Neutrophil (primary cell): Measurements from ENCODE around the gene PRRX2.
"Not testable (repeated sequence)": the region's sequence is repeated elsewhere in the genome, so short reads cannot be mapped to it uniquely, and the experiment has no call there.

Source experiments
- H3K27ac ChIP-seq: fragments of 200-600 bp; sonication (generic); 2 replicates; pipeline ENCODE4 v1.5.1; 2016; ENCODE audit warnings: mild to moderate bottlenecking, moderate library complexity
- H3K27me3 ChIP-seq: fragments of 200-600 bp; sonication (generic); 2 replicates; pipeline ENCODE4 v1.6.0; 2016; ENCODE audit warnings: mild to moderate bottlenecking
- H3K36me3 ChIP-seq: fragments of 200-600 bp; sonication (generic); 2 replicates; pipeline ENCODE4 v1.5.1; 2017
- H3K4me1 ChIP-seq, 2 experiments: fragments of 200-600 bp in 1 of 2; sonication (generic) in 1 of 2; 1 replicate in 1 of 2; 2 replicates in 1 of 2; pipeline versions ENCODE4 v1.5.1 to v1.6.1; 2013 to 2016; ENCODE audit warnings: low read depth in 1 of 2, low read length in 1 of 2, mild to moderate bottlenecking in 1 of 2, moderate library complexity in 1 of 2; ENCODE audit not compliant: control insufficient read depth in 1 of 2, insufficient read depth in 1 of 2
- H3K4me3 ChIP-seq, 2 experiments: fragments of 200-600 bp in 1 of 2; sonication (generic) in 1 of 2; 1 replicate in 1 of 2; 2 replicates in 1 of 2; pipeline ENCODE4 v1.5.1; 2013 to 2016; ENCODE audit warnings: low read depth in 1 of 2, low read length in 1 of 2, mild to moderate bottlenecking in 1 of 2, moderate library complexity in 1 of 2
- H3K9me3 ChIP-seq: fragments of 200-600 bp; sonication (generic); 2 replicates; pipeline ENCODE4 v1.5.1; 2016
- TF ChIP-seq, protein P1 (sequence below): fragments of 200-600 bp; sonication (generic); IDR thresholded peaks from 2 replicates; pipeline ENCODE4 v1.5.1; 2016; ENCODE audit warnings: antibody characterized with exemption

Gene PRRX2

GRCh38 chr9:129746092-129746777 is 80.8 kb downstream of the PRRX2 start:
- no peak overlapping the region for H3K4me3 ChIP-seq
- no peak overlapping the region for H3K27ac ChIP-seq
- TF ChIP-seq, protein P1, sequence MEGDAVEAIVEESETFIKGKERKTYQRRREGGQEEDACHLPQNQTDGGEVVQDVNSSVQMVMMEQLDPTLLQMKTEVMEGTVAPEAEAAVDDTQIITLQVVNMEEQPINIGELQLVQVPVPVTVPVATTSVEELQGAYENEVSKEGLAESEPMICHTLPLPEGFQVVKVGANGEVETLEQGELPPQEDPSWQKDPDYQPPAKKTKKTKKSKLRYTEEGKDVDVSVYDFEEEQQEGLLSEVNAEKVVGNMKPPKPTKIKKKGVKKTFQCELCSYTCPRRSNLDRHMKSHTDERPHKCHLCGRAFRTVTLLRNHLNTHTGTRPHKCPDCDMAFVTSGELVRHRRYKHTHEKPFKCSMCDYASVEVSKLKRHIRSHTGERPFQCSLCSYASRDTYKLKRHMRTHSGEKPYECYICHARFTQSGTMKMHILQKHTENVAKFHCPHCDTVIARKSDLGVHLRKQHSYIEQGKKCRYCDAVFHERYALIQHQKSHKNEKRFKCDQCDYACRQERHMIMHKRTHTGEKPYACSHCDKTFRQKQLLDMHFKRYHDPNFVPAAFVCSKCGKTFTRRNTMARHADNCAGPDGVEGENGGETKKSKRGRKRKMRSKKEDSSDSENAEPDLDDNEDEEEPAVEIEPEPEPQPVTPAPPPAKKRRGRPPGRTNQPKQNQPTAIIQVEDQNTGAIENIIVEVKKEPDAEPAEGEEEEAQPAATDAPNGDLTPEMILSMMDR = no peak
- H3K36me3 ChIP-seq = peaks cover 70% of the 10 kb centered on the region
- H3K27me3 ChIP-seq = no peaks in the 10 kb centered on the region
- no peaks in the 10 kb centered on the region for H3K9me3 ChIP-seq
- H3K4me1 ChIP-seq = no peaks in the 10 kb centered on the region

GRCh38 chr9:129748249-129748648 is 82.8 kb downstream of the PRRX2 start:
- TF ChIP-seq, protein P1 = no peak

GRCh38 chr9:129749052-129749451 is 83.6 kb downstream of the PRRX2 start:
- H3K27ac ChIP-seq, H3K4me3 ChIP-seq, H3K9me3 ChIP-seq: not testable (repeated sequence)
- H3K27me3 ChIP-seq = peaks cover 22% of the 10 kb centered on the region
- H3K36me3 ChIP-seq = peaks cover 70% of the 10 kb centered on the region
- peaks cover 13 to 17% of the 10 kb centered on the region in 2 experiments for H3K4me1 ChIP-seq

More at GRCh38 chr9:129748249-129748648, 82.8 kb downstream of the PRRX2 start:
- Histone ChIP-seq H3K27ac (no peak overlapping the region), H3K4me1 (peaks cover 13 to 17% of the 10 kb centered on the region in 2 experiments), H3K36me3 (peaks cover 78% of the 10 kb centered on the region), H3K27me3 (peaks cover 16% of the 10 kb centered on the region), H3K4me3 (no peak overlapping the region), H3K9me3 (no peaks in the 10 kb centered on the region)

GRCh38 chr9:129749575-129749974 is 84.1 kb downstream of the PRRX2 start:
- Histone ChIP-seq H3K36me3 (peaks cover 67% of the 10 kb centered on the region), H3K4me3 (no peak overlapping the region), H3K9me3 (no peaks in the 10 kb centered on the region), H3K4me1 (peaks cover 13 to 17% of the 10 kb centered on the region in 2 experiments), H3K27me3 (peaks cover 27% of the 10 kb centered on the region), H3K27ac (no peak overlapping the region)
- TF ChIP-seq, protein P1 = no peak

DNA sequence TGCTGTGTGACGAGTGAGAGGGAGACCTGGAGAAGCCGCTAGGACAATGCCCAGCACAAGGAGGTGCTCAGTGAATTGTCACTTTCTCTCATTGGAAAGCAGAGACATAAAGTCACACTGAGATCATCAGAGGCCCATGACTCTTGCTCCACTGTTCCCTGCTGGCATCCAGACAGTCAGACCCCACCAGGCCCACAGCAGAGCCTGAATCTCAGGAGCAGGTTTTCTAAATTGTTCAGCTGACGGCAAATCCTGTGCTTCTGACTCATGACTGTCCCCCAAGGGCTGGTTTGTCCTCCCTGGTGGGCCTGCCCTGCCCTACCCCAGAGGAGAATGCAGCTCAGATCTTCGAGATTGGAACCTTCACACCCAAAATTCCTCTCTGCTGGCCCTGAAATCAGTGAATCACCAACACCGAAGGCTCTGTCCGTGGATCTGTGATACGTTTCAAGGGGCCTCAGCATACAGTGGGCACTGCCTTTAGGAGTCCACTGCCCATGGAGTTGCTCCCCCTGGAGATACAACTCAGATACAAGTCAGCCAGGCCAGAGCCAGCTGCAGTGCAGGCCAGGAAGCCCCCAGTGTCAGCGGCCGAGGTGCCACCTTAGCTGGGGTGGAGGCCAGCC is 84.7 kb downstream of the PRRX2 start:
- Histone ChIP-seq H3K4me1 (peaks cover 13 to 17% of the 10 kb centered on the region in 2 experiments), H3K27ac (no peak overlapping the region), H3K4me3 (no peak overlapping the region), H3K9me3 (no peaks in the 10 kb centered on the region), H3K36me3 (peaks cover 64% of the 10 kb centered on the region), H3K27me3 (peaks cover 27% of the 10 kb centered on the region)
- TF ChIP-seq, protein P1 = no peak
